Renal cortex interstitium (tissue), 11 donors: ENCODE data around the gene ZNF782. TPM values are rescaled to one million over a fixed set of nuclear protein-coding genes. Genes with fewer than 3 reads are reported as not detected.
A peak's percentile ranks its signal among the peaks of the same experiment; 100 is the strongest.
"Not testable (repeated sequence)": the region's sequence is repeated elsewhere in the genome, so short reads cannot be mapped to it uniquely, and the experiment has no call there.

Experiments
- DNase-seq, 11 donors: peaks; one replicate each; pipeline ENCODE4 v3.0.0-alpha.2; 2013; ENCODE audit warnings: low read depth in 9 of 11, low spot score in 4 of 11; ENCODE audit errors: extremely low read depth in 1 of 11
- polyA plus RNA-seq, 3 donors: library from polyadenylated mRNA; unstranded; fragments of 120-200 nt; gene quantifications; one replicate each; pipeline ENCODE4 v1.2.1, GENCODE V29; 2013; ENCODE audit not compliant: insufficient read length in 3 of 3

The ZNF782 gene
- polyA plus RNA-seq, 3 donors, result 7.1 to 7.6 (median 7.1) TPM

DNA sequence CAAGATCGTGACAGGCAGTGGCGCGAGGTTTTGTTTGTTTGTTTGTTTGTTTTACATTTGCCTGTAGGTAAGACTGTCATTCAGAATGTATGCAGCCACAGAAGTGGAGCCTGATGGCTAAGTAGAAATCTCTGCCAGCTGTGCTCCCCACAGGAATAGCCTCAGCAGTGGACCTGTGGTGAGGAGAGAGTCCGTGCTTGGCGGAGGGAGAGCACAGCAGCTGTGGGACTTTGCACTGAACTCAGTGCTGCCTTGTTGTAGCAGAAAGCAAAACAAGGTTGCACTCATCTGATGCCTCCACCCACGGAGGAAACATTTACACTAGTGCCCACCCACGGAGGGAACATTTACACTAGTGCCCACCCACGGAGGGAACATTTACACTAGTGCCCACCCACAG, 4.4 kb upstream of the ZNF782 start:
- DNase-seq, result no peak

DNA sequence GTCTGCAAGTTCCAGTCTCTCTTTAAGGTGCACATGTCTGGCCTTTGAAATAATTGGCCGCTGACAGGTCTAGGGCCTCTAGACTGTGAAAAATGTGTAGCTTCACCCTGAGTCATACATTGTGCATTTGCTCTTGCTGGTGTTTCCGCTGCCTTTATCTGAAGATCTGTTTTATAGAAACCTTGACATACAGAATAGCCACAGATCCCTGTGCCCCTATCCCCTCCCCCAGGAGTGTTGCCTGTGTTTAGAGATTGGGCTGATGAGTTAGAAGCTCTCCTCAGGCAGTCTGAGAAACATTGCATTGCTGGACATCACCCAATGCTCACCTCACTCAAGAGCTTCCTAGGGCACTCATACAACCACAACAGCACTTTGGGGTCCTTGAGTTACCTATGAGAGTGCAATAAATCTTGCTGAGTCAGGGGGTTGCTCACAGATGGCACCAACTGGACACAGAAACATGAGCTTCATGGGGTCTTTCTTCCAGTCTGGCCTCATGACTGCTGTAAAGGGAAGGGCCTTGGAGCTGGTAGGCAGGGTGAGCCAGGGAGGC, 3.8 kb upstream of the ZNF782 start:
- DNase-seq, result no peak

DNA sequence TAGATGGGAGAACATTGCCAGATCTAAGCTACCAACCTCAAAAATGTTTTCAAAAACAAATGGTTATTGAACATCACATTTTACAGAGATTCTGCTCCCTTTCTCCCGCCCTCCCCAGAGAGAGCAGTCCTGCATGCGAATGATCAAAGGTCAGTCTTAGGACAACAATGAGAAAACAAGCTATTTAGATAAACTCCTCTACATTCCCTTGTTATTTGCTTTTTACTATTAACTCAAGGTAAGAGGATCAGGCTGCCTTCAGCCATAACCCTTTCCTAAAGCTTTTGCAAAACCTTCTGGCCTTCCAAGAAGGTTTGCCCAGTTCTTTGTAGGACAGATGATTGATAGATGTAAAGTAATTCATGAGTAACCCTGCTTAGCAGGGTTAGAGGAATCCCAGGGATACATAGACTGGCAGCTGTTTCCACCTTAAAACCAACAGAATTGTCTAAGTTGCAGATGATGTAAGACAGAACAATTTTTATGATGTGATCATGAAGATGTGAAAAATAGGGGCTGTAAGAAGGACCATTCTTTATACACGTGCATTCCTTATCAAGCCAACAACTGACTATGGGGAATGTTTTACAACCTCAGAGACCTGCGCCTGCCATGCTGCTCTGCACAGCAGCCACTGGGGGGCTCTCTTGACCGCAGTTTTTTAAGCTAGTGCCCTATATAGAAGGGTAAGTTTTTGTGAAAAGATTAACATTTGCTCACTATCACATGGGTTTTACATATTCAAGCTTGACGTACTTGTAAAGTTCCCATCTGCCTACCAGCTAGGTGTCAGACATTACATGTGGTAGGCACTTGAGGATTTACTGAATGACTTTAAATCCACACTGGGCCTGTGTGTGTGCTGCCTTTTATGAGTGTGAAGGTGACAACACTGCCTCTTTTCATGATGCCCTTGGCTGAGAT, 2.3 kb upstream of the ZNF782 start:
- peak in 8 of 11 donors; percentile 27 to 64 (median 48) for DNase-seq

DNA sequence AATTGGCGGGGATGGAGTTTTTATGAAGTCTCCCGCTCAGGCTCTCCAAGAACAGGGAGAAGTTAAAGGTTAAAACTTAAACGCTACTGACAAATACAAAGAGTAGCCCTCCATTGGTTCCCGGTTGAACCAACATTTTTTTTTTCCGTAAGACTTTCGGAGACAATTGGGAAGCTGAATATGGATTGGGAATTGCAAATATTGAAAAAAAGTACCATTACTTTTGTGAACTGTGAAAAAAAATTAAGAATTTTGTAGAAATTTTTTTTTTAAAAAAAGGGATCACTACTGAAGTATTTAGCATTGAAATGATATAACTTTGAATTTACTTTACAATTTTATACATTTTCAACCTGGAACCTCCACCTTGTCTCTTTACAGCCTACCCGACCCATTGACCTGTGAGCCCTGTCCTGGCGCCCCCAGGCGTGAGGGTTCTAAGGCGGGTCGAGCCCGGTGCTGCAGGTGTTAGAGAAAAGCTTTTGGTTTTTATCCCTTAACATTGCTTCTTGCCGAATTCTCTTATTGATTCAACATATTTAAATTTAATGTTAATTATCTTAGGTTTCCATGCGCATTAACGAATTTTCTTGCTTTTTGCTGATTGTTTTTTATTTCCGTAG, 448 bp upstream of the ZNF782 start:
- no peak for DNase-seq

DNA sequence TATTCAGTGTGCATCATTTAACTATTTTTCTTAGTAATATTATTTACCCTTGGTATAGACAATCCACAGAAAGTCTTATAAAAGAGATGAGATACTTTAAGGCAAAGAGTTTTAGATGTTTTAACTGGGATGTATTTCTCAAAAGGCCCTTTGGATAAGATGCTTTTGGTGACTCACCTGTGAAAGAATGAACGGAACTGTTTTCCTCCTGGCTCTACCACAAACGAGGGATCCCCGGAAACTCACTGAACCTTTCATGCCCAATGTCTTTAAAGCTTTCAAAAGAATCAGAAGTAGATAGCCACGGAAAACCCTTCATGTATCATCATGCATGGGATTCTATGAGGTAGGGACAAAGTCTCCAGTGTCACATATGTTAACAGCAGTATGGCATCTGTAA, 1.6 kb downstream of the ZNF782 start:
- DNase-seq, result no peak

DNA sequence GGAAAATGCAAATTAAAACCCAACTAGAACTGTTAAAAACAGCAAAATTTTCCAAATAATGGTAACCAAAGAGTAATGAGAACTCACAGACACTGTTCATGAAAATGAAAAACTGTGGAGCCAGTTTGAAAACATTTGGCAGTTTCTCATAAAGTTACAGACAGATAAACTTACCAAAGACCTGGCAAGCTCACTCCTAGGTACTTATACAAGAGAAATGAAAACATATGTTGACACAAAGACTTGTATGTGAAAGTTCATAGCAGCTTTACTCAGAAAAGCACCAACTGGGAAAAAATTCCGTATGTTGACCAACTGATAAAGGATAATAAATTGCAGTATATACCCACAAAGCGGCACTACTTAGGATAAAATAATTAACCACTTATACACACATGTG, 10.3 kb downstream of the ZNF782 start:
- no peak for DNase-seq

DNA sequence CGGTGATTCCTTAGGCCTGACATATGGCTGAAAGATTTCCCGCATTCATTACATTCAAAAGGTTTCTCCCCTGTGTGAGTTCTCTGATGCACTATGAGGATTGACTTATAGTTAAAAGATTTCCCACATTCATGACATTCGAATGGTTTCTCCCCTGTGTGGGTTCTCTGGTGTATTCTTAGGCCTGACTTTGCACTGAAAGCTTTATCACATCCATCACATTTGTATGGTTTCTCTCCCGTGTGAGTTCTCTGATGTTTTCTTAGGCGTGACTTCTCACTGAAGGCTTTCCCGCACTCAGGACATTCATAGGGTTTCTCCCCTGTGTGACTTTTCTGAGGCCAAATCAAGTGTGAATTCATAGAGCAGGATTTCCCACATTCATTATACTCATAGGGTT, 35.8 kb downstream of the ZNF782 start:
- no peak for DNase-seq

DNA sequence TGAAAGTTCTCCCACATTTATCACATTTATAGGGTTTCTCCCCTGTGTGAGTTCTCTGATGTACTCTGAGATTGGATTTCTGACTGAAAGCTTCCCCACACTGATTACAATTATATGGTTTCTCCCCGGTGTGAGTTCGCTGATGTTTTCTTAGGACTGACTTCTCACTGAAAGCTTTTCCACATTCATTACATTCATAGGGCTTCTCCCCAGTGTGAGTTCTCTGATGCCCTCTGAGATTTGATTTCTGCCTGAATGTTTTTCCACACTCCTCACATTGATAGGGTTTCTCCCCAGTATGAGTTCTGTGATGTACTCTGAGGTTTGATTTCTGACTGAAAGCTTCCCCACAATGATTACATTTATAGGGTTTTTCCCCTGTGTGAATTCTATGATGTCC, 36.3 kb downstream of the ZNF782 start:
- DNase-seq, result no peak

DNA sequence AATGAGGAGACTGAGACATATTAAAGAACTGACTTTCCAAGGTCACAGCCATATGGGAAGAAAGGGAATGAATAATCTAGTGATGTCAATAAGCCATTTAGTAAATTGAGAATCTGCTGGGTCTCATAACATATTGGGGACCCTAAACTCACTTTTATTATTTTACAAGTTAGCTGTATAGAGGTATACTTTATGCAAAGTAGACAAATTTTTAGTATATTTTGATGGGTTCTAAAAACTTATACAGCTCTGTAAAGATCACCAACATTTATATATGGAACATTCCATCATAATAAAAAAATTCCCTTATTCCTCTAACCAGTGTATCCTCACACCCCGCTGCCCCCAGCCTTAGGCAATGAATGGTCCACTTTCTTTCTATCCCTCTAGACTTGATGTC, 40.7 kb downstream of the ZNF782 start:
- DNase-seq, result no peak

DNA sequence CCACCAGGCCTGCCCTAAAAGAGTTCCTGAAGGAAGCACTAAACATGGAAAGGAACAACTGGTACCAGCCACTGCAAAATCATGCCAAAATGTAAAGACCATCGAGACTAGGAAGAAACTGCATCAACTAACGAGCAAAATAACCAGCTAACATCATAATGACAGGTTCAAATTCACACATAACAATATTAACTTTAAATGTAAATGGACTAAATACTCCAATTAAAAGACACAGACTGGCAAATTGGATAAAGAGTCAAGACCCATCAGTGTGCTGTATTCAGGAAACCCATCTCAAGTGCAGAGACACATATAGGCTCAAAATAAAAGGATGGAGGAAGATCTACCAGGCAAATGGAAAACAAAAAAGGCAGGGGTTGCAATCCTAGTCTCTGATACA, 55.4 kb downstream of the ZNF782 start:
- DNase-seq, result not testable (repeated sequence)

DNA sequence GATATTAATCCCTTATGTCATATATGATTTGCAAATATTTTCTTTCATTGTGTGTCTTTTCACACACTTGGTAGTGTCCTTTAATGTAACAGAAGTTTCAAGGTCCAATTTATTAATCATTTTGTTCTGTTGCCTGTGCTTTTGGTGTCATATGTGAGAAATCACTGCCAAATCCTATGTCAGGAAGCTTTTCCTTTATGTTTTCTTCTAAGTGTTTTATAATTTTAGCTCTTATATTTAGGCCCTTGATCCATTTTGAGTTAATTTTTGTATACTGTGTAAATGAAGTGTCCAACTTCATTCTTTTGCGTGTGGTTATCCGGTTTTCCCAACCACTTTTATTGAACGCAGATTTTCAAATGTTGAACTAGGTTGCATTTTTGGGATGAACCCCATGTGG, 70.3 kb downstream of the ZNF782 start:
- DNase-seq, result no peak

DNA sequence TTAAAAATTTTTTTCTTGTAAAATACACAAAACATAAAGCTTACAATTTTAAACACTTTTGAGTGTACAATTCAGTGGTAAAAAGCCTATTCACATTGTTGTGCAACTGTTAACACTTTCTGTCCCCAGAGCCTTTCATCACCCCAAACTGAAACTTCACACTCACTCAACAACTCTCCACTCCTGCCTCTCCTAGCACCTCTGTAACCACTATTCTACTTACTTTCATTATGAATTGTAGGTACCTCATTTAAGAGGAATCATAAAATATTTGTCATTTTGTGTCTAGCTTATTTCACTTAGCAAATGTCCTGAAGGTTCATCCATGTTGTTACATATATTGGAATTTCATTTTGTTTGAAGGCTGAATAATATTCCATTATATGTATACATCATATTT, 72.1 kb downstream of the ZNF782 start:
- DNase-seq, result no peak

DNA sequence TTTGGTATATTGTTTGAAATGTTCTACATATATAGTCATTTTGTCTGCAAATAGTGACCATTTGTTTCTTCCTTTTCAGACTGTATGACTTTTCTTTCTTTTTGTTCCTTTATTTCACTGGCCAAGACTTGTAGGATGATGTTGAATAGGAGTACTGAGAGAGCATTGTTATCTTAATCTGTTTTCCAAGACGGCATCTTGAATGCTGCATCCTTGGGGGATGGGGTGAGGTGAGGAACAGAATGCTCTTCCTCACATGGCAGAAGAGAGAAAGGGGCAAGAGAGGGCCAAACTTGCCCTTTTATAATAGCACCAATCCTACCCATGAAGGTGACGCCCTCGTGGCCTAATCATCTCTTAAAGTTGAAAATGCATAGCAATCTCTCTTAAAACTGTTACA, 72.8 kb downstream of the ZNF782 start:
- no peak for DNase-seq

DNA sequence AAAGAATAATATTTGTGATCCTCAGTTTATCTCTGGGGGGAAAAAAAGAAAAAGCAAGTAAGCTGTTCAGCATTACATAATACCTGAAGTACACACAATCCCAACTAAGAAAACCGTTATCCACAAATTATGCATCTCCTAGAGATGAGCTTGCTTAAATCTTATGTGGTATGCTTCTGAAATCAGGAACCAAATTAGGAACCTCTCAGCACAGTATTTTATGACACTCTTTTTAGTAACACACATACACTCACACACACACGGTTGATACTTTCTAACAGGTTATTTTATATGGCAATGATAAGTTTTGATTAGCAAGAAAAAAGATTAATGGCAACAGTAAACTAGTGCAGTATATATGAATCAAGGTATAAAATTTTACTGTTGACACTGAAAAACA, 75.2 kb downstream of the ZNF782 start:
- no peak for DNase-seq

DNA sequence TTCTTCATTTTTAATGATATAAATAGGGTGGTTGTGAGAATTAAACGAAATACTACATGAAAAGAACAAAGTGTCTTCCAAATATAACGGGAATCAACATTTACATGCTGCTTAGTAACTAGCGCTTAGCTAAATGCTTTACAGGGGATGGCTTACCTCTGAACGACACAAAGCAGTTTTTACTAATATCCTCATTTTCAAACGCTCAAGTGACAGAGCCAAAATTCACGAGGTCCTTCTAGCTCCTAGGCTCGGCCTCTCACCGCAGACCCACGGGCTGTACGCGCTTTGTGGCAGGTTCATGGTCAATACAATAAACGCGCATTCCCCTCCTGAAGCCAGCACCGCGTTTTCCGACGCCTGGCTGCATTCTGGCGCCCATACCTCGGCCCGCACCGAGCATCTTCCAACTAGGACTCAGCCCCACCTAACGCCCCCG, 76.9 kb downstream of the ZNF782 start:
- peak in 5 of 11 donors; percentile 0 to 12 (median 3) for DNase-seq

DNA sequence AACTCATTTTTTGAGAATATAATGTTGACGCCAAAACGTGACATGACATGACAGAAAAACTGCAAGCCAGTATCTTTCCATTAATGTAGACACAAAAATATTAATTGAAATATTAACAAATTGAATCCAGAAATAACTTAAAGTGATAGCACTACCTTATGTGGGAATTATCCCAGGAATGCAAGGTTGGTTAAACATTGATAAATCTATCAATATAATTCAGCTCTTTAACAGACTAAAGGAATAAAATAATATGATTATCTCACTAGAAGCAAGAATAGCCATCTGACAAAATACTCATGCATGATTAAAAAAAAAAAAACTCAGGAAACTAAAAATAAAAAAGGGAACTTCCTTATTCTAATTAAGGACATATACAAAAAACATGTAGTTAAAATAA, 83.2 kb downstream of the ZNF782 start:
- DNase-seq, result no peak

DNA sequence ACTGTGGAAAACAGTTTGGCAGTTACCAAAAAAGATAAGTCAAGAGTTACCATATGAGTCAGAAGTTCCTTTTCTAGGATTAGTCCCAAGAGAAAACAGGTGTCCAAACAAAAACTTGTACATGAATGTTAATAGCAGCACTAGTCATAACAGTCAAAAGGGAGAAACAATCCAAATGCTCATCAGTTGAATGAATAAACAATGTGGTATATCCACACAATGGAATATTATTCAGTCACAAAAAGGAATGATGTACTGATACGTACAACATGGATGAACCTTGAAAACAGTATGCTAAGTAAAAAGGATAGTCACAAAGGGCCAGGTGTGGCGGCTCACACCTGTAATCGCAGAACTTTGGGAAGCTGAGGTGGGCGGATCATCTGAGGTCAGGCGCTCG, 84.3 kb downstream of the ZNF782 start:
- DNase-seq, result no peak
